Astrocyte of the cerebellum (primary cell): Measurements from ENCODE around the gene PARK7.
"Not testable (repeated sequence)": the region's sequence is repeated elsewhere in the genome, so short reads cannot be mapped to it uniquely, and the experiment has no call there.

Experiments
- DNase-seq: peaks from one replicate; pipeline ENCODE4 v3.0.0-alpha.2; 2011; ENCODE audit warnings: low read depth
- H3K4me3 ChIP-seq: 2 replicates; pipeline ENCODE4 v1.5.1; 2011; ENCODE audit warnings: mild to moderate bottlenecking, low read depth, low read length, moderate library complexity
- CTCF ChIP-seq: IDR thresholded peaks from 2 replicates; pipeline ENCODE4 v1.5.1; 2012; ENCODE audit warnings: low read length, low read depth, moderate library complexity, mild to moderate bottlenecking; ENCODE audit errors: missing control alignments
- in situ Hi-C: cut with HindIII; loops from 2 replicates; pipeline ENCODE4 v1.10.0; 2017; ENCODE audit warnings: low sequenced_read_pairs

The PARK7 gene

DNA sequence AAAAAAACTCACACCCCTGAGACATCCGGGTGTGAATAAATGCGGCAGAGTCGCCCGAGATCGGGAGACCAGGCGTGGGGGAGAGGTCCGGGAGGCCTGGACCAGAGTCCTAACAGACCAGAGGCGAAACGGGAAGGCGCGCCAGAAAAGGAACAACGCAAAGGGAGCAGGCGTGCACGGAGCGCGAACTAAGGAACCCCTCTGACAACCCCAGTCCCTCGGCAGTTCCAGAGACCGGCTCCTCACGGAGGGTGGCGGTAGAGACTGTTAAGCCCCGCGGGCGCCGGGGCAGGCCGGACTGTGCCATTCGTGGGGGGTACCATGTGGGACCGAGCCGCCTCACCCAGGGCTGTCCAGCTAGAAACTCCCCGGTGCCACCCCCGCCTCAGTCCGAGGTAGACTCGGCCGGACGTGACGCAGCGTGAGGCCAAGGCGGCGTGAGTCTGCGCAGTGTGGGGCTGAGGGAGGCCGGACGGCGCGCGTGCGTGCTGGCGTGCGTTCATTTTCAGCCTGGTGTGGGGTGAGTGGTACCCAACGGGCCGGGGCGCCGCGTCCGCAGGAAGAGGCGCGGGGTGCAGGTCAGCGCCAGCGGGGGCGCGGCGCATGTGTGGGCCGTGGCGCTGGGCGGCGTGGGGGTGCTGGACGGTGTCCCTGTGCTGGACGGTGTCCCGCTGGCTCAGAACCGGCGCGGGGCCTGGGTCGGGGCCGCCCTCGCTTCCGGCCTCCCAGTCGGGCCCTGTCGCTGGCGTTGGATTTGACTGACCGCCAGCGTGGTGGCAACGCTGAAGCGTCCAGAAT lies at the start of gene PARK7:
Gene PARK7, plus strand, starts transcription at position 496 of the 798 bp plus-strand sequence. CDS start 1,075 bp downstream, outside the sequence.
- peak; percentile 60 for TF ChIP-seq CTCF
- in situ Hi-C loops, result no loop called here

GRCh38 chr1:7912145-7912544 lies 49.4 kb upstream of the PARK7 start:
- in situ Hi-C loops, result loop anchor here (25.0 kb wide), 1 partner anchor 100 kb away; no protein-coding TSS in a partner anchor
- no peak for TF ChIP-seq CTCF
- DNase-seq, result no peak
- H3K4me3 ChIP-seq, result no peak overlapping the region

More for the DNA sequence above, at the start of gene PARK7:
- DNase-seq, result peak; percentile 97
- H3K4me3 ChIP-seq, result peak within 1 kb of the TSS; percentile 61

DNA sequence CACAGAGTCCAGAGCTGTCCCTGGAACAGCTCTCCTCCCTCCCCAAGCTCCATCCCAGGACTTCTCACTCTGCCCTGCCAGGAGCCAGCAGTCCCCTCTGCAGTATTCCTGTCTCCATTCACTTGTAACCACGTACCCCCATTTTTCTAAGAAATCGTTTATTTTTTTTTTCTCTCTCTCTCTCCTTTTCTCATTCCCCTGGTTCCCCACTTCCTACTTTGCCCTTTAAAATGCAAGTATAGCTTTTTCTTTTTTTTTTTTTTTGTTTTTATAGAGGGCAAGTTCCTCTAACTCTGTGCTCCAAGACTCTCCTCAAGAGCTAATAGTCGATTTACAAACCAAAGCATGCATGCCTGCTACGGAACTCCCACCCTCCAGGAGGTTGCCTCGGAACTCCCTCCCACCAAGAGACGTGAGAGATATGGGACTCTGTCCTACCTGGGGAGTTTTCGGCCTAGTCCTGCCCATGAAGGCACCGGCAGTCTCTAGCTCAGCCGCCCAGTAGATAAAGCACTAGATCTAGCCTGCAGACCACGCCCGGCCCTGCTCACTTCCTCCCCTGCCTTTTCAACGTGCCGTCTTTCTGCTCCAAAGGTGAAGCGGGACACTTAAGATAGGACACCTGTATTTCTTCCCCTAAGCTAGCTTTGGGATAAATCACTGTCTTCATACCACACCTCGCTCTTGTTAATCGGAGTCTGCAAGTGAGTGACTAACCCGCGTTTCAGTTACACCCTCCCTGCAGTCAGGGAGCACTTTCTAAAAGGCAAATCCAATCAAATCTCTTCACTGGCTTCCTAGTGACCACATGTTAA lies 48.6 kb upstream of the PARK7 start:
- in situ Hi-C loops, result loop anchor here (25.0 kb wide), 1 partner anchor 99 kb away; no protein-coding TSS in a partner anchor
- no peak for TF ChIP-seq CTCF
- no peak overlapping the region for H3K4me3 ChIP-seq
- DNase-seq, result no peak

GRCh38 chr1:7915826-7916500 lies 45.5 kb upstream of the PARK7 start:
- no peak for TF ChIP-seq CTCF
- in situ Hi-C loops, result loop anchor here (25.0 kb wide), 1 partner anchor 96 kb away; no protein-coding TSS in a partner anchor
- DNase-seq, result no peak
- H3K4me3 ChIP-seq, result no peak overlapping the region

- H3K4me3 ChIP-seq, result no peak overlapping the region
- in situ Hi-C loops, result loop anchor here (25.0 kb wide), 1 partner anchor 96 kb away; no protein-coding TSS in a partner anchor
- DNase-seq, result no peak
- no peak for TF ChIP-seq CTCF
Observed at GRCh38 chr1:7916501-7916830, 45.0 kb upstream of the PARK7 start.

DNA sequence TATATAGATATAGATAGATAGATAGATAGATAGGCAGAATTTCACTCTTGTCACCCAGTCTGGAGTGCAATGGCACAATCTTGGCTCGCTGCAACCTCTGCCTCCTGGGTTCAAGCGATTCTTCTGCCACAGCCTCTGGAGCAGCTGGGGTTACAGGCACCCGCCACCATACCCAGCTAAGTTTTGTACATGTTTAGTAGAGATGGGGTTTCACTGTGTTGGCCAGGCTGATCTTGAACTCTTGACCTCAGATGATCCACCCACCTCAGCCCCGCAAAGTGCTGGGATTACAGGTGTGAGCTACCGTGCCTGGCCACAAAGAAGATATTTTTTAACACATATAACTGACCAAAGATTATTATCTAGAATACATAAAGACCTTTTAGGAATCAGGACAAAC lies 43.5 kb upstream of the PARK7 start:
- in situ Hi-C loops, result loop anchor here (25.0 kb wide), 1 partner anchor 94 kb away; no protein-coding TSS in a partner anchor
- not testable (repeated sequence) for DNase-seq, H3K4me3 ChIP-seq
